ENCODE results near the gene ME1.
"Not testable (repeated sequence)": the region's sequence is repeated elsewhere in the genome, so short reads cannot be mapped to it uniquely, and the experiment has no call there.

The ME1 gene

DNA sequence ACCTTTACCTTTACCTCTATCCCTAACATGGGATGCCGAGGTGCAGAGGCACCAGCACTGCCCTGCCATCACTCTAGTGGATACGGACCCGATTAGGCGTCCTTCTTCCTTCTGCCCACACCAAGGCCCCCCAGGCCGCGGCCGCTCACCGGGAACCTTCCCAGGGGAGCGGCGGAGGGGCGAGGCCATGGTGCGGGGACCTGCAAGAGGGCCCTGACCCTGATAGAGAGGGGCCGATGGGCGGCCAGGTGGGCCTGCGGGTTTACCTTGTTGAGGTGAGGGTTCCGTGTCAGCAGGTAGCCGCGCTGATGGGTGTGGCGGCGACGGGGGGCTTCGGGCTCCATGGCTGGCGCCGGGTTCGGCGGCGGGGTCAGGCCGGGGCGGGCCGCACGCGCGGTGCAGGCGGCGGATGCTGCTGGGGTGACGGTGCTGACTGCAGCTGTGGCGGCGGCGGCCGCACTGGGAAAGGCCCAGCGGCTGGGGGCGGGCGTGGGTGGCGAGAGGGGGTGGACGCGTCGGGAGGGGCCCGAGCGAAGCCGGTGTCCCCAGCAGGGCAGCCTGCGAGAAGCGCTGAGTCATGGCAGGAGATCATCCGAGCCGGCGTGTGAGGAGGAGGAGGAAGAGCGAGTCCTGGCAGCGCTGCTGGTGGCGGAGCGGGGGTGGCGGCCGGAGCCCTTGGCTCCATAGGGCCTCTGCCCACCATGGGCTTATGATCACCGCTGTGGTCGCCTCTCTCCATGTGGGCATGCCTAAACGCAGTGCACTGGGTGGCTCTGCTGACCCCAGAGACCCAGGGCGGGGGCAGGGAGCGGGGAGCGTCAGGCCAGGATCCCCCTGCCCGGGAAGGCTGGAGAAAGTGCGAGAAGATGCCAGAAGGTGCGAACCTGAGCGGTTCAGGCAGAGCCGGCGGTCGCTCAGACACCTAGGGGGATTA, at the start of gene ME1:
ME1 (minus strand) TSS at position 441 of the 934 bp plus-strand sequence; CDS start at position 344, 97 bp downstream.
- peak in 1 of 2 donors; percentile 8 for DNase-seq (ENCODE audit: low read depth in 2 of 2, low spot score in 1 of 2)

GRCh38 chr6:83480470-83480869, 49.6 kb upstream of the ME1 start:
- no peak for DNase-seq (ENCODE audit: low read depth in 2 of 2, low spot score in 1 of 2)

DNA sequence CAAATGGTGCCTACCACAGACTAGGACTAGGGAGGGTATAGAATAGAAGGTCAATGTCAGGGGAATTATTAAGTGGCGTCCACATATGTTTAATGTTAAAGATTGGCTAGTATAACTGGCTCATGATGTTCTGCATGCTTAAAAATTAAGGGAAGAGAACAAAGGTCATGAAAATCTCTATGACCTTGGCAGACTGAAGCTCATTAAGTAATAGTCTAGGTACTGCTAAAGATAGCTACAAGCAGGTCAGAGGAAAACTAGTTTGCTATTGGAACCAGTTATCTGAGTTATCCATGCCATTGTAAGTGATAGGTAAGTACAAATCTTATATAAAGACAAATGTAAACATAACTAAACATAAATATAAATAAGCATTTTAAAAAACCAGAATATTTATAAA, 48.5 kb upstream of the ME1 start:
- no peak for DNase-seq (ENCODE audit: low read depth in 2 of 2, low spot score in 1 of 2)

- no peak for DNase-seq (ENCODE audit: low read depth in 2 of 2, low spot score in 1 of 2)
Measured at GRCh38 chr6:83476971-83477370, 46.1 kb upstream of the ME1 start.

GRCh38 chr6:83474309-83474708, 43.5 kb upstream of the ME1 start:
- no peak for DNase-seq (ENCODE audit: low read depth in 2 of 2, low spot score in 1 of 2)

DNA sequence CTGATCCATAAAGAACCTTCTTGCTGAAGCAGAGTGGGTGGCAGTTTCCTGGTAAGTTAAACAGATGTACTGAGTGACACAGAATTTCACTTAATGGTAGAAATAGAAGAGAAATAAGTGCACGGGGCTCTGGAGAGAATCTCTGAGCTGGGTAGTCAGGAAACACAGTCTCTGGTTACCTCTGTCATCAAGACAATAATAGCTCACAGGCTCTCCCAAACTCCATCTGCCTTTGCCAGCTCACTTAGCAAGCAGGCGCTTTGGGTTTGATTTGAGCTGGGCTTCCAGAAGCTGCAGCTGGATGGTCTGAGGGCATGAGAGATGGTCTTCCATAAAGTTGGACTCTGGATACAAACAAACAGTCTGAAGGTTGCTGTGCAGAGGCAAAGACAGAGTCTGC, 41.9 kb upstream of the ME1 start:
- DNase-seq (ENCODE audit: low read depth in 2 of 2, low spot score in 1 of 2): no peak

DNA sequence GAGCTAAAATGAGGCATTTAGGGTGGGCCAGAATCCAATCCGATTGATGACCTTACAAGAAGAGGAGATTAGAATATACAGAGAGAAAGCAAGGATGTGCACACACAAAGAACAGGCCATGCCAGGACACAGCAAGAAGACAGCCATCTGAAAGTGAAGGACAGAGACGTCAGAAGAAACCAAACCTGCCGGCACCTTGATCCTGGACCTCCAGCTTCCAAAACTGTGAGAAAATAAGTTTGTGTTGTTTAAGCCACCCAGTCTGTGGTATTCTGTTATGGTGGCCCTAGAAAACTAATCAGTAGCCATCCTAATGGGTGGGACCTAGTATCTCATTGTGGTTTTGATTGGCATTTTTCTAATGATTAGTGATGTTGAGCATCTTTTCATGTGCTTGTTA, 39.7 kb upstream of the ME1 start:
- DNase-seq (ENCODE audit: low read depth in 2 of 2, low spot score in 1 of 2): no peak

DNA sequence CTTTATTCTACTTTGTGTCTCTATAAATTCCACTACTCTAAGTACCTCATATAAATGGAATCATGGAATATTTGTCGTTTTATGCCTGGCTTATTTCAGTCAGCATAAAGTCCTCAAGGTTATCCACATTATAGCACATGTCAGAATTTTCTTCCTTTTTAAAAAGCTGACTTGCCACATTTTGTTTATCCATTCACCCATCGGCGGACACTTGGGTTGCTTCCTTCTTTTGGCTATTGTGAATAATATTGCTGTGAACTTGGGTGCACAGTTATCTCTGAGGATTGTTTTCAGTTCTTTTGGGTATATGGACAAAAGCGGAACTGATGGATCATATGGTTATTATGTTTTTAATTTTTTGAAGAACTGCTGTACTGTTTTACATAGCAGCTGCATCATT, 39.1 kb upstream of the ME1 start:
- no peak for DNase-seq (ENCODE audit: low read depth in 2 of 2, low spot score in 1 of 2)

DNA sequence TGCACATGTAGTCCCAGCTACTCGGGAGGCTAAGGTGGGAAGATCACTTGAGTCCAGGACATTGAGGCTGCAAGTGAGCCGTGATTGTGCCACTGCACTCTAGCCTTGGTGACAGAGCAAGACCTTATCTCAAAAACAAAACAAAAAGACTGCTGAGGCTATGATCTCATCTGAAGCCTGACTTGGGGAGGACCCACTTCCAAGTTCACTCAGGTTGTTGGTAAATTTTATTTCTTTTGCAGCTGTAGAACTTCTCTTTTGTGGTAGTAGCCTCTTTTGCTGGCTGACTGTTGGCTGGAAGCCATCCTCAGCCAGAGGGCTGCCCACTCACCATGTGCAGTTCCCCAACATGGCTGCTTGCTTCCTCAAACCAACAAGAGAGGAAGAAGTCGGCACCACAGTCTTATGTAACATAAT, 36.8 kb upstream of the ME1 start:
- no peak for DNase-seq (ENCODE audit: low read depth in 2 of 2, low spot score in 1 of 2)

- DNase-seq (ENCODE audit: low read depth in 2 of 2, low spot score in 1 of 2): no peak
Measured at GRCh38 chr6:83466328-83466727, 35.5 kb upstream of the ME1 start.

DNA sequence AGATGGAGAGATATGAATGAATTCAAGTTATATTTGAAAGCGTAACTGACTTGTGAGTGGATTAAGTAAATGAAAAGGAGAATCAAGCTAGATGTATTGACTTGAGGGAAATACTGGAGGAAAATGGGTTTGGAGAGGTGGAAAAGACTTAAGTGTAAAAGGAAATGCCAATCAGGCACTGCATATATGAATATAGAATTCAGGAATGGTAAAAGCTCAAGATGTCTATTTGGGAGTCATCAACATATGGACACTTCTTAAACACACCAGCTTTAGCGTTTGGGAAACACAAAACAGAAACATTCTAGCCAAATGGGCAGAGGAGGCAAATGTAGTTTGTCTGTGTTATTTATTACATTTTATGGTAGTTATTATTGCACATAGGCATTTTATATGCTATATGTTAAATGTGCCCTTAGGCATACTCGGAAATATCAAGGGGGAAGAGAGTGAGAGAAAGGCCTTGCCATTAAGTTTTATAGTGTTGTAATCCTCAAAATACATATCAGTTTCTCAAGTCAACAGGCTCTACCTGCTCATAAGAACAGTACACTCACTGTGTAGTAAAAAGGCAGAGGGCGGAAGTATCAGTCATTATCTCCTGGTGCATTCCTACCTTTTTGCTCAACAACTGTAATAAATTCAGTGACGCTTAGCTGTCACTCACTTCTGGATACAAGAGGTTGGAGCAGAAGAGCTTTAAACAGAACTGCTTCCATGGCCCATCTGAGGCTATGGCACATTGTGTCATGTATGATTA, 33.7 kb upstream of the ME1 start:
- no peak for DNase-seq (ENCODE audit: low read depth in 2 of 2, low spot score in 1 of 2)

- no peak for DNase-seq (ENCODE audit: low read depth in 2 of 2, low spot score in 1 of 2)
Measured at GRCh38 chr6:83463886-83464285, 33.0 kb upstream of the ME1 start.

DNA sequence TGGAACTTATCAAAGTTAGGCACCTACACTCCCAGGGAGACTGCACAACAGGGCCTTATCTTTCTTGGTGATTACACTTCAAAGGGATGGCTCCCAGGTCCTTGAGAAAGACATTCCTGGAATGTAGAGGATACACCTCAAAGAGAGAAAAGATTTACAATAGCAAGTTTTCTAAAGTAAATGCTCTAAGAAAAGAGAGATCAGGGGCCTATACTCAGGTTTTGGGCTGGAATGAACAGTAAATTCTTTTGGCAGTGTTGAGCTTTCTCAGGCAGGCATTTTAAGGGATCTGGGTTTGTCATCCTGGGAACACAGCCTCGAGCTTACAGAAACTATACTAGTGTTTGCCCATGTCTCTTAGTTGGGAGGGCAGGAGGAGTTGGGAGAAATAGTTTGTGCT, 31.7 kb upstream of the ME1 start:
- no peak for DNase-seq (ENCODE audit: low read depth in 2 of 2, low spot score in 1 of 2)

DNA sequence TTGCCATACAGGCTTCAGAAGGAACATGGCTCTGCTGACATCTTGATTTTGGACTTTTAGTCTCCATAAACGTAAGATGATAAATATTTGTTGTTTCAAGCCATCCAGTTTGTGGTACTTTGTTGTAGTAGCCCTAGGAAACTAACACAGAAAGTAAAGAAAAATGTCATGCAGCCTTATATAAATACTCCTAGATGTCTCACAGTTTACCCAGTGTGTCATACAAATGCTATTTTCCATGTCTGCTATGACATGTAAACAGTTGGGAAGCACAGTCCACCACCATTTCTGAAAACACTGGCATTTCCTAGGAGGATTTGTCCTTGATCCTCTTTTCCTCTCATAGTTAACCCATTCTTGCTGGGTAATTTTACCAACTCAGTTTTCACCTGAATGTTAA, 30.6 kb upstream of the ME1 start:
- no peak for DNase-seq (ENCODE audit: low read depth in 2 of 2, low spot score in 1 of 2)

DNA sequence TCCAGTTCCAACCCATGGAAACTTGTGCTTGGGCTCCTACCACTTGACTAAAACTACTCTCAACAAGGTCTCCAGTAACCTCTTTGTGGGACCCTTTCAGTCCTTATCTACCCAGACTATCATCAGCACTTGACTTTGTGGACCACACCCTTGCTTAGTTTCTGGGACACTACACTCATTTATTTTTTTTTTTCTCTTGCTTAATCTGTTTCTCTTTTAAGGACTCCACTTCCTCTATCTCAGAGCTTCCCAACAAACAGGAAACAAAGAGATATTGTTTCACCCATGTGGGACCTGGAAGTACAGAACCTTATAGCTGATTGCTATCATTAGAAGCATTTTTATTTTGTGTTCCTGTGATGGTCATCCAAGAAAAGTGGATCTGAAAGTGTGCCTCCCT, 28.8 kb upstream of the ME1 start:
- DNase-seq (ENCODE audit: low read depth in 2 of 2, low spot score in 1 of 2): no peak

DNA sequence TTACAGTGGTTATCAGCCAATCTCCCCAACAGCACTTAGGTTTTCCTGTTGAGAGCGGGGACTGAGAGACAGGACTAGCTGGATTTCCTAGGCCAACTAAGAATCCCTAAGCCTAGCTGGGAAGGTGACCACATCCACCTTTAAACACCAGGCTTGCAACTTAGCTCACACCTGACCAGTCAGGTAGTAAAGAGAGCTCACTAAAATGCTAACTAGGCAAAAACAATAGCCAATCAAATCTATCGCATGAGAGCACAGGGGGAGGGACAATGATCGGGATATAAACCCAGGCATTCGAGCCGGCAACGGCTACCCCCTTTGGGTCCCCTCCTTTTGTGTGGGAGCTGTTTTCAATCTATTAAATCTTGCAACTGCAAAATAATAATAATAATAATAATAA, 19.2 kb upstream of the ME1 start:
- not testable (repeated sequence) for DNase-seq (ENCODE audit: low read depth in 2 of 2, low spot score in 1 of 2)

DNA sequence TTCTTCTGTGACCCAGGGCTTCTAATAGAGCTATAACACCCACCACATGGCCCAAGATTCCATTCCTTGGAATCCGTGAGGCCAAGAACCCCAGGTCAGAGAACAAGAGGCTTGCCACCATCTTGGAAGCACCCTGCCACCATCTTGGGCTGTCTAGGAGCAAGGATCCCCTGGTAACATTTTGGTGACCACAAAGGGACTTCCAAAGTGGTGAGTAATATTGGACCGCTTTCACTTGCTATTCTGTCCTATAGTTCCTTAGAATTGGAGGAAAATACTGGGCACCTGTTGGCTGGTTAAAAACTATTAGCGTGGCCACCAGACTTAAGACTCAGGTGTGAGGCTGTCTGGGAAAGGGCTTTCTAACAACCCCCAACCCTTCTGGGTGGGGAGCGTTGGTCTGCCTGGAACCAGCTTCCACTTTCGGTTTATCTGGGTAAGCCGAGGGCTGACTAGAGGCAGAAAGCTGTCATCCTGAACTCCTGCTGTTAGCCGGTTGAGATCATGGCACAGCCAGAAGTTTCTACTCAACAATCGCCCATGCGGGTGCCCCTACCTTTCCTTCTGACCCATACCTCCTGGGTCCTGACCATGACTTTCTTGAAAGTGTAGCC, 13.3 kb upstream of the ME1 start:
- DNase-seq (ENCODE audit: low read depth in 2 of 2, low spot score in 1 of 2): not testable (repeated sequence)

DNA sequence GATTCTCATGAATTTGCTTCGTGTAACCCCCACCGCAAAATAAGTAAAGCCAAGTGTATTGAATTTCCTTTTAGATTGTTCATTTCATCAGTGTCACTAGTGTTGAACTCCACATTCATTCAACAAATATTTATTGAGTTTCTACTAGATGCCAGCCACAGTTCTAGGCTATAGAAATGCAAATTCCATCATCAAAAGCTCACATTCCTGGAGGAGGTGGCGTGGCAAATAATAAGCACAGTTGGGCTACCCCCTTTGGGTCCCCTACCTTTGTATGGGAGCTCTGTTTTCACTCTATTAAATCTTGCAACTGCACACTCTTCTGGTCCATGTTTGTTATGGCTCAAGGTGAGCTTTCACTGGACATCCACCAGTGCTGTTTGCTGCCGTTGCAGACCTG, 12.7 kb upstream of the ME1 start:
- no peak for DNase-seq (ENCODE audit: low read depth in 2 of 2, low spot score in 1 of 2)

- DNase-seq (ENCODE audit: low read depth in 2 of 2, low spot score in 1 of 2): no peak
Measured at GRCh38 chr6:83442752-83443151, 11.9 kb upstream of the ME1 start.

- no peak for DNase-seq (ENCODE audit: low read depth in 2 of 2, low spot score in 1 of 2)
Measured at GRCh38 chr6:83439201-83439600, 8.3 kb upstream of the ME1 start.

DNA sequence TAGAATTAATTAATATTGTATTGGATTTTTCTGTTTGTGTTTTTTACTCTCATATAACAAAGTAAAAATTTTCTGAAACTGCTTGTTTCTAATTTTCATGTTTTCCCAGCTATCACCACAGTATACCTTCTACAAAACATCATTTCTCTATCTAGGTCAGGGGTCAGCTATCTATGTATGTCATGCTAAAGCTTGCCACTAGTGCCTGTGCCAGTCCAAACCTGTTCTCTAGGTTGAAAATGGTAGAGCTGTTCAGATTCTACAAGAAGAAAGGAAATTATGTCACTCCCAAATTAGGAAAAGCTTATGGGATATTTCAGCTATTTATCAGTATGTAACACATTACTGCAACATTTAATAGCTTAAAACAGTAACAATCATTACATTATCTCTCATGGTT, 5.8 kb upstream of the ME1 start:
- DNase-seq (ENCODE audit: low read depth in 2 of 2, low spot score in 1 of 2): no peak

- DNase-seq (ENCODE audit: low read depth in 2 of 2, low spot score in 1 of 2): no peak
Measured at GRCh38 chr6:83433177-83433576, 2.3 kb upstream of the ME1 start.
